Activated CD8-positive, alpha-beta memory T cell treated with anti-CD3 and anti-CD28 coated beads for 36 hours (primary cell): ENCODE data around the gene MCM3AP. TPM values are rescaled to one million over a fixed set of nuclear protein-coding genes. Genes with fewer than 3 reads are reported as not detected.
"Not testable (repeated sequence)": the region's sequence is repeated elsewhere in the genome, so short reads cannot be mapped to it uniquely, and the experiment has no call there.

Experiments
- CTCF ChIA-PET: fragments of 350-600 bp; sonication (Branson Sonifier 250); formaldehyde crosslinking; loops from one replicate; lab custom pipeline; 2021; ENCODE audit warnings: antibody characterized with exemption; lab: Charles Lee
- POLR2A ChIA-PET: fragments of 350-600 bp; sonication (Branson Sonifier 250); formaldehyde crosslinking; loops from one replicate; lab custom pipeline; 2021; ENCODE audit warnings: antibody characterized with exemption; lab: Charles Lee
- total RNA-seq, 2 experiments: library from RNA; stranded (reverse); gene quantifications; one replicate each; pipeline ENCODE4 v1.2.3, GENCODE V29; 2021

Gene MCM3AP
- total RNA-seq, 2 experiments from 2014 or later = 125 to 133 TPM

DNA sequence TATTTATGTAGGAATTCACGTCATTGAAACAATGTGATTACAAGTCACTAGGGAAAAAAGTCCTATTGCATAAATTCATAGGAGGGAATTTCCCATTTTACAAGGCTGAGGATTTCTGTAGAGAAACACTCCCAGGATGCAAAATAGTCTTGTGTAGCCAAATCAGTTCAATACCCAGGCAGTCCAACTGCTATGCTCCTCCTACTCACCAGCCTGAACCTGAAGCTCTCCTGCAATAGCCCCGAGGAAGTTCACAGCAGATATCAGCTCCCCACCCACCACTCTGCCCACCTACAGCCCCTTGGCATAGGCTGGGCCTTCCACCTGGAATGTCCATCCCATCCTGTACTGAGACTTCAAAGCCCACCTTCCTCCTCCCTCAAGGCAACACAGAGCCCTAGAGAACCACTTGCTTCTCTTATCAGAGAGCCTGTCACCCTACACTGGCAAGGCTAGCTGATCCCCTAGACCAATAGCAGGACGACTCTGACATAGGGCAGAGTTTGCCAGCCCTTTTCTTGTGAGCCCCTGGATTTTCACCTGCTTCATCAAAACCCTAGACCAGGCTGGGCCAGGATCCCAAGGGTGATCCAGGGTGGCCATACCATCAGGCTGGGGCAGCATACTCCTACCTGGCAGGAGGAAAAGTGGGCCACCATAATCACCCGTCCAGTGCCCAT is 58.4 kb downstream of the MCM3AP start:
- POLR2A ChIA-PET = no interaction called here
- CTCF ChIA-PET = interaction anchor here (0.6 kb wide), 1 partner anchor 73 kb away, joined by 3 read pairs; no protein-coding TSS in a partner anchor

DNA sequence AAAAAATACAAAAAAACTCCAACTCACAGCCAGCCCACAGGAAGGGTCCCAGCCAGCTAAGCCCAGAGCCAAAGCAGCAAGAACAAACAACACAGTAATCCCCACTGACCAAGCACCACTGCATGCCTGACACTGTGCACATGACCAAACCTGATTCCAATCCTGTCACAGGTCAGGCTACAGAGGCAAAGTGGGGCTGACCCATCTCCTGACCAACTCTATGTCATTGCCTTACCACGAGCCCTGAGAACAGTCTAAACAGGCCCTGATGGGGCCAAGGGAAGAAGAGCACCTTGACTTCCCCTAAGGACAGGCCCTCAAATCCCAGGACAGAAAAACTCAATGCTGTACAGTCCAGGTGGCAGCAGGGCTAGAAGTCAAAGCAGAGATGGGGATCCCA is 59.3 kb downstream of the MCM3AP start:
- CTCF ChIA-PET = no interaction called here
- POLR2A ChIA-PET = no interaction called here

DNA sequence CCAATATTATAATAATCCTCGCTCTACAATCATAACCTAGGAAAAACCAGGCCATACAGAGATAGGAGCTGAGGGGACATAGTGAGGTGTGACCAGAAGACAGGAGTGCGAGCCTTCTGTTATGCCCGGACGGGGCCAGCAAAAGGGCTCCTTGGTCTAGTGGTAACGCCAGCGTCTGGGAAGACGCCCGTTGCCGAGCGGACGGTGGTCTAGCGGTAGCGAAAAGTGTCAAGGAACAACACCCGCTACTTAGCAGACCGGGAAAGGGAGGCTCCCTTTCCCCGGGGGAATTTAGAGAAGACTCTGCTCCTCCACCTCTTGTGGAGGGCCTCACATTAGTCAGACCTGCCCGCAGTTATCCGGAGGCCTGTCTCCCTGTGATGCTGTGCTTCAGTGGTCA is 61.8 kb downstream of the MCM3AP start:
- POLR2A ChIA-PET, CTCF ChIA-PET: not testable (repeated sequence)

DNA sequence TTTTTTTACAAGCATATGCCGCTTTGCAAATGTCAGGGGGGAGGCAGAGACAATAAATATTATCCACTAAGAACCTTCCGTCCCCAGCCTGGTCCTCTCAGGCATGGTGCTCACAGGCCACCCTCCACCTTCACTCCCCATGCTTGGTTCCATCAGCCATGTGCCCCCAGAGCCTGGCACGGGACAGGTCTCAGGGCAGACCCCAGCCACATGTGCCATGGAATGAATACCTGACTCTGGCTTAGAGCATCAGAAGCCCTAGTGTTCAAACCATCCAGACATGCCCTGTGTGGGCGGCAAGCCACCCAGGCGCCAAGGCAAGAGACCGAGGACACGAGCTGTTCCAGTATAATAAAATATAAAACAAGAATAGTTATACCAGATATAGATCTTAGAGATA is 62.2 kb downstream of the MCM3AP start:
- CTCF ChIA-PET = interaction anchor here (0.9 kb wide), 1 partner anchor 102 kb away, joined by 3 read pairs; no protein-coding TSS in a partner anchor
- POLR2A ChIA-PET = no interaction called here

DNA sequence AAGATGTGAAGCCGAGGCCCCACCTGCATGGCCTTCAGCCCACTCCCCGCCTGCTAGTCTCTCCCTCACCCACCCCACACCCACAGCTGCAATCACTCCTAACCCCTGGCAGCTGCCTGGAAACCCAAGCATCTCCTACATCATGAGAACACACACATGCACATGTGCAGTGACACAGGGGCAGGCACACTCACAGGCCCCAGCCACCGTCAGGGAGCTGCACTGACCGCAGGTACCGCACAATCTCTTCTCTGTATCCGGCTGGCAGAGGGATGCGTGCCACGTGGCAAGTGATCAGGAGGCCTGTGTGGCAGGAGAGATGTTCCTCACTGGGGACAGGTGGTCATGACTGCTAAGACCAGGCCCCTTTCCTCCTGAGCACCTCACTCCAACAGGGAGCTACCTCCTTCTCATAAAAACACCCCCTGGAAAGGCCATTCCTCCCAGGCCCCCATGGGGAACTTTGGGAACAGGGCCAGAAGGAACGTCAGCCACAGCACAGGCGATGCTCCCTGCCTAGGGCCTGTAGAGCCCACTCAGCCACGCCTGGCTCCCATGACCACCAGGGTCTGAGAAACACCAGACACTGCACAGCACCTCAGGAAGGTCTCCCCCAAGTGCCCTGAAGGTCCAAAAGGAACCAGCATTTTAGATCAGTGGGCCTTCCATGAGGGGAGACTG is 62.8 kb downstream of the MCM3AP start:
- ChIA-PET POLR2A (no interaction called here), CTCF (interaction anchor here (0.9 kb wide), 1 partner anchor 103 kb away, joined by 3 read pairs; no protein-coding TSS in a partner anchor)

DNA sequence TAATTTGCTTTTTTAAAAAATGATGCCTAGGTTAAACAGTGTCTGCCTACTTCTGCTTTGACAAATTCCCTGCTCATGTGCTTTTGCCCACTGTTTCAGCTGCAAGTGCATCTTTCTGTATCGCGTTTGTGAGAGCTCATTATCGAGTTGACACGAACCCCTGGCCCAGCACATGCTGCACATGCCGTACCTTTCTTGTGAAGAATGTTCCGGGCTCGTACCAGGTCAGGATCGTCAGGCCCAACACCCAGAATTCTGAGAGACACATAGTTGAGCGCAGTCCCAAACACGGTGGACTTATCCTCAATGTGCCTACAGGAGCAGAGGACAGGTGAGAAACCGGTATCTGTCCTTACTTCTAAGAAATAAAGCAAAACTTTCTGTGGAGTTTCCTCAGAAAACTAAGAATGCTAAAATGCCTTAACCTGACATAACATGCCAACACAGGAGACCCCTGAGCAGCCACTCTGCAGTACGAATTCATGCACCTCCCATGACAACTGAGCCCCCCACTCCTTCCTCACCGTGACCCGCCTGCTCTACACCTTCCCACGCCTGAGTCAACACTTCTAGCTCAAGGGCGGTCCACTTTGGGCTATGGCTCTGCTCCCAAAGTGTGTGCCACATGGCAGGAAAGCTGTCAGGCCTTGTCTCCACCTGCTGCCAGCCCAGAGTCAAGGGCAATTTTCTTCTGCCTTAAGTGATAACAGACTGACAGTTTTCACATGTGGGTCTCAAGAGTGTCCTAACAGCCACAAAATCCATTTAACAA is 63.6 kb downstream of the MCM3AP start:
- ChIA-PET POLR2A (no interaction called here), CTCF (interaction anchor here (0.9 kb wide), 1 partner anchor 103 kb away, joined by 3 read pairs; no protein-coding TSS in a partner anchor)

DNA sequence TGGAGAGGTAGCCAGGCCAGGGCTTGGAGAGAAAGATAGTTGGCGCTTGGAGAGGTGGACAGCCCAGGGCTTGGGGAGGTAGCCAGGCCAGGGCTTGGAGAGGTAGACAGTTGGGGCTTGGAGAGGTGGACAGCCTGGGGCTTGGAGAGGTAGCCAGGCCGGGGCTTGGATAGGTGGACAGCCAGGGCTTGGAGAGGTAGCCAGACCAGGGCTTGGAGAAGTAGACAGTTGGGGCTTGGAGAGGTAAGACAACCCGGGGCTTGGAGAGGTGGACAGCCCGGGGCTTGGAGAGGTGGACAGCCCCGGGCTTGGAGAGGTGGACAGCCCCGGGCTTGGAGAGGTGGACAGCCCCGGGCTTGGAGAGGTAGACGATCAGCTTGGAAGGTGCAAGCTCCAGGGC is 64.6 kb downstream of the MCM3AP start:
- ChIA-PET CTCF (no interaction called here), POLR2A (no interaction called here)

DNA sequence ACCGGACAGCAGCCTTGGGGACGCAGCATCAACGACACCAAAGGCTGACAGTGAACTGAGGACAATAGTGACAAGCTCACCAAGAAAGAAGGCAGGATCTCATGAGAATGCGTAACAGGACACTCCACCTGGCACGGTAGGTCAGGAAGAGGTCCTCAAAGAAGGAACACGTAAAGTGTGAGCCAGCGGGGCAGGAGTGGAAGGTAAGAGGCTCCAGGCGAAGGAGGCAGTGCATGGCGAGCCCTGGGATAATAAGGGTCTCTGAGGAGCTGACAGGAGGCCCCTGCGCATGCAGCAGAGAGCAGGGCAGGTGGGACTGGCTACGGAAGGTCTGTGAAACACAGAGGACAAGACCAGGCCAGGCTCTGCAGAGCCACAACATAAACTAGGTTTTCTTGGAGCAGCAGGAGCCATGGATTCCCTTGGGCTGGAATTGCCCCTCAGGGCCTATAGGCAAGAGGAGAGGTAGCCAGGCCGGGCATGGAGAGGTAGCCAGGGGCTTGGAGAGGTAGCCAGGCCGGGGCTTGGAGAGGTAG is 65.1 kb downstream of the MCM3AP start:
- CTCF ChIA-PET = no interaction called here
- POLR2A ChIA-PET = no interaction called here

DNA sequence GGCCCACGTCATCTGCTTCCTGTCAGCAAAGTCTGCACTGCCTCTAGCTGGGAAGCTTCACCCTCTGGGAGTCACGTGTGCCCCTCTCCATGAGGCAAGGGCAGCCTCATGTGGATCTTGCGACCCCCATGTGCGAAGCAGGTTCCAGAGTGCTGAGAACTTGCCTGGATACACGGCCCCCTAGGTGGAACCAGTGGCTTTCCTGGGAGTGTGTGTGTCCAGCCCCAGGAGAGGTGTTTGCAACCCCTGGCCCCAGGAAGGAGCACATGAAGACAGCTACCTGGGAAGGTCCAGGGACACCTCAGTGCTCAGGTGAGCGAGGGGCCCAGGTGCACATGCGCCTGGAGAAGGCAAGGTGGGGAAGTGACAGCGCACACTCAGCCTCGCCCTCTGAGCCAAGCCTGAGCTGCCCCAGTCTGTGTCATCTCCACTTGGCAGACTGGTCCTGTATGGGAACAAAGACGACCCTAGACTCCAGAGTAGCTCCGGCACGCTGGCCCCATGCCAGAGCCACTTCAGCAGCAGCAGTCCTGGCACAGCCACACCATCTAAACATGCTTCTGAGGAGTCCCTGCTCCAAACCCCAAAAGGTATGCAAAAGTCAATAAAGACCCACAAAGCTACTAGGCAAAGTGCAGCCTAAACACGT is 65.7 kb downstream of the MCM3AP start:
- POLR2A ChIA-PET = no interaction called here
- CTCF ChIA-PET = no interaction called here

DNA sequence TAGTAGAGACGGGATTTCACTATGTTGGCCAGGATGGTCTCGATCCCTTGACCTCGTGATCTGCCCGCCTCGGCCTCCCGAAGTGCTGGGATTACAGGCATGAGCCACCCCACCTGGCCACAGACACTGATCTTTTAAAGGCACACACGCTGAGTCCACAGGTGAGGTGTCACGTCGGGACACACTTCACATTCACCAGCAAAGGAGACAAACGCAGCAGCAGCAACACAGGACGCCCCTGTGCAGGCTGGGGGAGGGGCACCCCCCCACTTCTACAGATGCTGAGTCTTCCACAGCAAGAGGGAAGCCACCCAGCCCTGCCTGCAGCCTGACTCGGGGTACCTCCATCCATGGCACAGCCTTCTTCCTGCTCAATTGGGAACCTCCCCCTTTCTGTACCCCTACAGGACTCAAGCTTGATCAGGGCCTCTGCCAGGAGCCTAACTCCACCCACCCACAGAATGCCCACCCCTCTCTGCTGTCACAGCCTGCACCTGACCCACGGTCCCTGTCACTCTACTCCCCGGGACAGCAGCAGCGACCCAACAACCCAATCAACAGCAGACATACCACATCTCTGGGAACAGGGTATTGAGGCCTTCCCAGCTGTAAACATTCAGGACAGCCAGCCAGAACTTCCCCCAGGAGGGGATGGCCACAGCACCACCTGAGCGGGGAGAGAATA is 66.4 kb downstream of the MCM3AP start:
- POLR2A ChIA-PET = no interaction called here
- CTCF ChIA-PET = no interaction called here

DNA sequence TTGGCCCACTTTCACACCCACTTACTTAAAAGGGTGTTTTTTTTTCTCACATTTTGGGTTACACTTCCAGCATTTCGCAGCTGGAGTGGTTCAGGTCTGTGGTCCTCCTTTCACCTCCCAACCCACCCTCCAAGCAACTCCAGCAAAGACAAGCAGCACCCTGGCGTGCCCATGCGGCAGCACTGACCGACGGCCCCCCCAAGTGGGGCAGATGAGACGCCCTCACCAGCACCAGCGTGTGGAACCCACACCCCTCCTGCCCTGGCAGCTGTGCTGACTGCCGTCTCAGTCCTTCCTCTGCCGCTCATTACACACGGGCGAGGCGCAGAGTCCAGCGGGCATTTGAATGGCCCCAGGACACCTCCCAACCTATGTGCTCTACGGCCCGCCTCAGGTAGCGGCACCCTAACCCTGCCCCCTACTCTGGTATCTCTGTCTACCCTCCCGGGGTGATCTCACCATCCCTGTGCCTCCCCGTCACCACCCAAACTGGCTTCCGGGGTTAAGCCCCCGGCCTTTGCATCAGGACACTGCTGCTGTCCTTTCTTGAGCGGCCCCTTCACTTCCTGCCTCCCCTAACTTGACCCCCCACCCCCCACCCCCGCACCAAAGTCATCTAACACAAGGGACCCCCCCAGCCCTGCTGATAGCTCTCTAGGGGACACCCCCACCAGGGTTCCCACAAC is 67.8 kb downstream of the MCM3AP start:
- ChIA-PET POLR2A (no interaction called here), CTCF (interaction anchor here (0.7 kb wide), 1 partner anchor 19 kb away, joined by 3 read pairs; no protein-coding TSS in a partner anchor)

DNA sequence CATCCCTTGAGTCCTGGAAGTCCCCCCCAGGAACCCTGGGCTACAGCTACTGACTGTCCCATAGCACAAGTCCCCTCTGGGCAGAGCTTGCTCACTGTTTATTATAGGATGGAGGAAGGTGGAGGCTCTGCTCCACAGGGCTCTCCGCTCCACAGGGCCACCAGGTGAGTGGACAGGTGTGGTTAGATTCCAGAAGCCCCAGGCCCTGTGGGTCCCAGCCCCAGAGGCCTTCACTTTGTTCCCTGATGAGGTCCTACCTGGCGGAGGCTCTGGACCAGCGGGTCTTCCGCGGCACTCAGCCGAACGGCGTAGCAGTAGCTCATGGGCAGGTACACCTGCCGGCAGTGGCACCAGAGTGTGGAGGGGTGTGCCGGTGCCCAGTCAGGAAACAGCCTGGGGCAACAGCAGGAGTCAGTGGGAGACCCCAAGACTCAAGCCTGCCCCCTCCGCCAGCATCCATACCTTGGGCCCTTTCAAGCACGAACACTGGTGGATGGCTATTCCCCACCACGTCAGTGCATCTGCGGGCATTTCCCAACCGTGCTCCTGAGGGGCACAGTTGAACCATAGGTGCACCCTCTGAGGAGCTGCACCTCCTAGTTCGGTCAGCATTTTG is 69.2 kb downstream of the MCM3AP start:
- CTCF ChIA-PET = interaction anchor here (0.7 kb wide), 1 partner anchor 72 kb away, joined by 3 read pairs; no protein-coding TSS in a partner anchor
- POLR2A ChIA-PET = no interaction called here

DNA sequence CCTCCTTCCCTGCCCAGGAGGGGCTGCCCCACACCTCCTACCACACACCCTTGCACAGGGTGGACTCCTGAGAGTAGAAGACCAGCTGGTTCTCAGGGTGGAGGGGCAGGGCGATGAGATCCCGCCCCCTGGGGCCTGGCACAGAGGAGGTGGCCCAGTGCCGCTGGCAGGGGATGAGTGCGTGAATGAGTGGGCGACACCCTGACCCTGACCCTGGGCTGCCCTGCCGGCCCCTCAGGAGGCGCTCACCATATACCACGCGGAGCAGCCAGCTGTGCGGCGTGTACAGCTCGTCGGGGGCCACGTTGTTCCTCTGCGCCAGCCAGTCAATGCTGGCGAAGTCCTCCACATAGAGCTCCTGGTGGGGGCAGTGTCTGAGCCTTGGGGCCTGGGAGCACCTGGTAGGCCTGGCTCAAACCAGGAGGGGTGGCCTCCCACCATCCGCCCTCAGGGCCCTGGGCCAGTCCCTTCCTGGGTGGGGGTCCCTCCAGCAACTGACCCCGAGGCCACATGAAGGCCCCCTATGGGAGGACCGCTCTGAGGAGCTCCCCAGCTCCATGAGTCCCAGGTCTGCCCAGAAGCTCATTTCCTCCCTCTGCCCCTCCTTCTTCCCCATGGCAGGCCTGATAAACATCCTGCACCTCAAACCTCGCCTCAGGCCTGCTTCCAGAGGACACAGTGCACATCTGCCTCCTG is 69.8 kb downstream of the MCM3AP start:
- CTCF ChIA-PET = interaction anchor here (1.1 kb wide), 1 partner anchor 28 kb away, joined by 3 read pairs; no protein-coding TSS in a partner anchor
- POLR2A ChIA-PET = no interaction called here

DNA sequence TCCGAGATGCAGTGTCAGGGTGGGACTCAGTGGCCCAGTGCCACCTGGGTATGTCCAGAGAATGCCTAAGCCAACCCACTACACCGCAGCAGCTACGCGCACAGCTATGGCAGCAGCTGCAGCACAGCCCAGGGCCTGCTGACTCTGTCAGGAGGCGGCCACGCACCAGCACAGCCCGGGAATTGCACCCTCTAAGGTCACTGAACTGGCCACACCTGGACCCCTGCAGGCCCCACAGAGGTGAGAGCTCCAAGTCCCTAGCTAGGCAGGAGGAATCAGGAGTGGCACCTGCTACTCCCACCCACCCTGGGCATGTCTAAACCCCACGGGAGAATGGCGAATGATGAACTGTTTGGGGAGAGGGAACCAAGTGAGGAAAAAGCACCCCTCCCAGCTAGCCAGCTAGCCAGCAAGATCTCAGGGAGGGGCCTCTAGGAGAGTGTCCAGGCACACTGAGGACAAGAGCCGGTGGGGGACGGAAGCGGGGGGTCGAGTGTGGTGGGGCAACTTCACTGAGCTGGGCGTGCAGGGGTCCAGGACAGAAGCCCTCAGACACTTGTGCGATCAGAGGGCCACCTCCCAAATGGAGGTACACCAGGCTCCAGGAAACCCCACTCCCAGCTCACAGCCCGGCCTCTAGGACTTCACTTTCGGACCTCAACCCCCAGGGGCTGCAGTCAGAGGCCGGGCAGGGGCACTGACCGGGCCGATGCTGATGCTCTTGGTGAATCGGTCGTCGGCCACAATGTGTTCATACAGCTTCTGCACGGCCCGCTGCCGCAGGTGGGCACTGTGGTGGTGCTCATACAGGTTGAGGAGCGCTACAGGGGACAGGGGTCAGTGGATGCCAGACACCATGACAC is 70.7 kb downstream of the MCM3AP start:
- ChIA-PET CTCF (interaction anchor here (1.1 kb wide), 1 partner anchor 29 kb away, joined by 3 read pairs; no protein-coding TSS in a partner anchor), POLR2A (interaction anchor here (0.5 kb wide), 1 partner anchor 38 kb away, joined by 4 read pairs; no protein-coding TSS in a partner anchor)

DNA sequence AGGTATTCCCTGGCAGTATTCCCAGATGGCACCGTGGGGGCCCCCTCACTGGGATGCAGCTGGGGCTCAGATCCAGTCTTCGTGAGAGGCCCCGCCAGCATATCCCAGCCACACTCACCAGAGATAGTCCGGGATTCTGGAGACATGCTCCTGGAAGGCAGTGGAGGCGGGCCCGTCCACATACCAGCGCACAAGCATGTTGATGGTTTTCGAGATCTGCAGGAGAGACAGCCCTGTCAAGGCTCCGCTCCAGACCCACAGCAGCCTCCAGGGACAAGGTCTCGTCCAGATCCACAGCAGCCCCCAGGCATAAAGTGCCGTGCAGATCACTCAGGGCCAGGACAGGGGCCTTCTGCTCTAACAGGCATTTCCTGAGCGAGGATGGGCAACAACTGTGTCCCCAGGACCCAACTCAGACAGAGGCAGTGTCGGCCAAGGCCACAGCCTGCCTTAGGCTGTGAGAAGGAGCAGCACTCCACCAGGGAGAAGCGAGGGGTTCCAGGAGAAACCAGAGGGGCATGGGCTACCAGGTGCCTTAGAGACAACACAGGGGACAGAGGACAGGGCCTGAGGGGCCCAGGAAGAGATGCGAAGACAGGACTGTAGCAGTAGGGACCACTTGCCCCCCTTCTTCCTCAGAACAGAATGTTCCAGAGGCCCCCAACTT is 71.7 kb downstream of the MCM3AP start:
- ChIA-PET CTCF (no interaction called here), POLR2A (no interaction called here)
